ES-I3 (cell line): ENCODE measurements around the gene LIPN.

Experiments
- H3K36me3 ChIP-seq: 2 replicates; pipeline ENCODE4 v1.6.1; 2013; ENCODE audit warnings: mild to moderate bottlenecking, low read length, control low read depth, moderate library complexity; ENCODE audit not compliant: insufficient read depth
- H3K4me1 ChIP-seq: 2 replicates; pipeline ENCODE4 v1.6.1; 2013; ENCODE audit warnings: mild to moderate bottlenecking, control low read depth, low read length; ENCODE audit not compliant: insufficient read depth
- H3K9ac ChIP-seq: 2 replicates; pipeline ENCODE4 v1.6.1; 2013; ENCODE audit warnings: low read depth, mild to moderate bottlenecking, low read length, moderate library complexity
- H3K9me3 ChIP-seq: 2 replicates; pipeline ENCODE4 v1.6.1; 2013; ENCODE audit warnings: mild to moderate bottlenecking, low read length, moderate library complexity; ENCODE audit not compliant: control insufficient read depth, insufficient read depth

LIPN gene

GRCh38 chr10:88755753-88756152 is 4.1 kb upstream of the LIPN start:
- peaks cover 6% of the 10 kb centered on the region; the same call in 1 of the 2 replicates for H3K4me1 ChIP-seq
- H3K9me3 ChIP-seq = no peaks in the 10 kb centered on the region
- no peak overlapping the region for H3K9ac ChIP-seq
- no peaks in the 10 kb centered on the region; the same call in 1 of the 2 replicates for H3K36me3 ChIP-seq

DNA sequence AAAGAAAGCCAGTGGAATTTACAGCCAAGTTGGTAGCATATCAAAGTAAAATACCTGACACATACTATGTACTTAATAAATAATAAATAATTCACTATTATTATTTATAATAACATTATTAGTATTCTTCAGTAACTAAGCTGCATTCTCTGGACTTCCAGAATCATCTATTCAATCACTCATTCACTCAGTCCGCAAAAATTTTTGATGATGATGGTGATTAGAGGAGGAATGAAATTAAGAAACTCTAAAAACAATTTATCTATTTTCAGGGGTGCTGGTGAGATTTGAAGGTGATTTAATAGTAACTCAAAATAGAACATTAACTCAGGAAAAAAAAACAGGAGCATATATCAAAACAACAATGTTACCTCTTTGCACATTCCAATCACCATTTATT is 3.2 kb upstream of the LIPN start:
- Histone ChIP-seq H3K9me3 (no peaks in the 10 kb centered on the region), H3K4me1 (peaks cover 6% of the 10 kb centered on the region; the same call in 1 of the 2 replicates), H3K9ac (no peak overlapping the region), H3K36me3 (no peaks in the 10 kb centered on the region; the same call in 1 of the 2 replicates)

- H3K9me3 ChIP-seq = no peaks in the 10 kb centered on the region
- H3K36me3 ChIP-seq = no peaks in the 10 kb centered on the region; the same call in 1 of the 2 replicates
- H3K9ac ChIP-seq = no peak overlapping the region
- H3K4me1 ChIP-seq = no peaks in the 10 kb centered on the region
Observed at GRCh38 chr10:88762906-88763305, 3.1 kb downstream of the LIPN start.

DNA sequence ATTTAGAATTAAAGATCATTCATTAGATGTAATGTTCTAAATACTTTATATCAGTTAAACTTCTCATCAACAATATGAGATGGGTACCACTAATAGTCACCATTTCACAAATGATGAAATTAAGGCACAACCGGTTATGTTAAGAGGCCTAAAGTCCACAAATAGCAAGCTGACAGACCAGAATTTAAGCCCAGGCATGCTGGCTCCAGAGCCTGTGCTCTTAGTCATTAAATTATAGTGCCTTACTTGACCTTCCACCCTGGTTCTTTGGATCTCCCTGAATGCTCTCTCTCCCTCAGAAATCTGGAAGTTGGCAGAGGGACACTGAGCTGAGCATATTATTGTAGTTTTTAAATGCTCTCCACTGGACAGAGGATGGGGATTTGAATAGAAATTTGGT is 3.6 kb downstream of the LIPN start:
- no peaks in the 10 kb centered on the region for H3K4me1 ChIP-seq

GRCh38 chr10:88764110-88764509 is 4.3 kb downstream of the LIPN start:
- no peaks in the 10 kb centered on the region for H3K9me3 ChIP-seq
- H3K4me1 ChIP-seq = no peaks in the 10 kb centered on the region
- no peak overlapping the region for H3K9ac ChIP-seq
- no peaks in the 10 kb centered on the region; the same call in 1 of the 2 replicates for H3K36me3 ChIP-seq

More for the DNA sequence above, 3.6 kb downstream of the LIPN start:
- H3K36me3 ChIP-seq = no peaks in the 10 kb centered on the region; the same call in 1 of the 2 replicates
- no peak overlapping the region for H3K9ac ChIP-seq
- H3K9me3 ChIP-seq = no peaks in the 10 kb centered on the region

GRCh38 chr10:88765816-88766215 is 6.0 kb downstream of the LIPN start:
- Histone ChIP-seq H3K9ac (no peak overlapping the region), H3K9me3 (no peaks in the 10 kb centered on the region), H3K36me3 (no peaks in the 10 kb centered on the region), H3K4me1 (no peaks in the 10 kb centered on the region)

GRCh38 chr10:88769384-88769783 is 9.6 kb downstream of the LIPN start:
- Histone ChIP-seq H3K4me1 (no peaks in the 10 kb centered on the region), H3K9ac (no peak overlapping the region), H3K36me3 (no peaks in the 10 kb centered on the region), H3K9me3 (no peaks in the 10 kb centered on the region)

DNA sequence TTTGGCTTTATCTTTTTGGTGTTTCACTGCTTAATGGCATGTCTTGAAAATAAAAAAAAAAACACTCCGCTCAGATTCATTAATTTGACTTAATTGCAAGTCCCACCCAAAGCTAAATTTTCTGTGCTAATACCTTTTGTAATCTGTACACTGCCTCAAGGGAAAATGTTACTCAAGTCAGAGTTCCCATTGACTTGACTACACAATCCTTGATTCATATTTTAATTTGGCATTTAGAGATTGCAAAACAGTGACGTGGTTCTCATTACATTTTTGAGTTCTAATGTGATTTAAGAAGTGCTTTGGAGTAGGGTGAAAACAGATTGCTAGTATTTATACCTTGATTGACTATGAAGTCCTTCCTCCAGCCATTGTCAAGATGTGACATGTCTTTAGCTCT is 21.4 kb downstream of the LIPN start:
- Histone ChIP-seq H3K4me1 (no peaks in the 10 kb centered on the region), H3K9me3 (no peaks in the 10 kb centered on the region), H3K9ac (no peak overlapping the region), H3K36me3 (no peaks in the 10 kb centered on the region)

- Histone ChIP-seq H3K9me3 (no peaks in the 10 kb centered on the region), H3K9ac (no peak overlapping the region), H3K4me1 (no peaks in the 10 kb centered on the region), H3K36me3 (no peaks in the 10 kb centered on the region)
Observed at GRCh38 chr10:88782222-88782621, 22.4 kb downstream of the LIPN start.

DNA sequence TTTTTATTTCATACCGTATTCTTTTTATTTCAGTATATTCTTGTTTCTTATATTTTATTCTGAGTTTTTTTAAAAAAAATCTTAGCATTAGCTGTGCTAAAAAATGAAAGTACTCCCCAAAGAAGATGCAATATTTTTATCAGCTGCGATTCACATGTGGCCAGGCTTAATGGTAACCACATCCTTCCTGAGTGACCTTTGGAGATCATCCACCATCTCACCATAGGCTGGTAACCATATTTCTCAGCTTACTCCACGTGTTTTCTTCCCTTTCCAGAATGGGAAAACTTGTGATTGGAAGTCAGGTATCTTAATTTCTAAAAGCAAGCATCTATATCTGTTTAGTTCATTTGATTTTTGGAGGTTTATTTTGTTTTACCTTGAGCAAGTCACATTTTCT is 23.9 kb downstream of the LIPN start:
- no peak overlapping the region for H3K9ac ChIP-seq
- H3K9me3 ChIP-seq = no peaks in the 10 kb centered on the region
- no peaks in the 10 kb centered on the region for H3K4me1 ChIP-seq
- no peaks in the 10 kb centered on the region for H3K36me3 ChIP-seq

DNA sequence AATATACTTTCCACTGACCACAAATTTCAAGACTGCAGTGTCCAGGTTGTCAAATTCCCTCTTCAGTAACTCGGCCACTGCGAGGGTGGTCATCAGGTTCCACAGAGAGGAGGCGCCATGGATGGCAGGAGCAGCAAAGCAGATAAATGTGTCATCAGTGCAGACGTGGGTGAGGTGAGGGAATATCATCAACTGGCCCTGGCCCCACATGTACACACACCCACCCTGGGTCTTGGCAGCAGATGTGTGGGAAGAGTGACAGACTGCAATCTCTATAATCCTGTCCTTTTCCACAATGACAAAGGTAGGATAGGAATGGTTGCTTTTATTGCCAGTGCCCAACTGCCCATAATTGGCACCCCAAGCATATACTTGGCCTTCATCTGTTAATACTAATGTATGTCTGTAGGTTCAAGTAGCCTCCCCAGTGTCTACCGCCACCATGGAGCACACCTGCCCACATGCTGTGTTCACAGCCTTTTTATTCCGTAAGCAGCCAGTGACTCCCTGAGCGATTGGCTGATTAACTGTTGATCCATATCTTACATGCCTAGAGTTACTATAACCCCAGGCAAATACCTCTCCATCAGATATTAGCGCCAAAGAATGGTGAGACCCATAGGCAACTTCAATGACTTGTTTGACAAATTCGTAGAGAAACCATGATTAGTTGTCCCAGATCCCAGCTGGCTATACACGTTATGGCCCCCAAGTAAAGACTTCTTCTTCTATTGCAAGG is 26.4 kb downstream of the LIPN start:
- H3K9ac ChIP-seq = no peak overlapping the region
- H3K9me3 ChIP-seq = no peaks in the 10 kb centered on the region
- H3K4me1 ChIP-seq = no peaks in the 10 kb centered on the region
- no peaks in the 10 kb centered on the region for H3K36me3 ChIP-seq

DNA sequence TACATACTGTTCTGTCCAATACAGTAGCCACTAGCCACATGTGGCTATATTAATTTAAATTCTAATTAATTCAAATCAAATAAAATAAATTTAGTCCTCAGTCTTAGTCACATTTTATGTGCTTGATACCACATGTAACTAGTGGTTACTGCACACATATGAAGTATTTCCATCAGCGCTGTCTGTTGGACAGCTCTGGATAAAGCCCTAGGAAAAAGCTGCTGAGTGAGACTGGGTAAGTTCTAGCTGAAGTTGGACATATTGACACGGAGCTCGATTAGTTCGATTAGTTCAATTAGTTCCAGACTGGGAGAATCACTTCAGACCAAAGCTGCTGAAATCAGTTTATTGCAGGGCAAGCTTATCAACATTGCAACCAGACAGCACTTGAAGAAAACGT is 27.6 kb downstream of the LIPN start:
- no peak overlapping the region for H3K9ac ChIP-seq
- no peaks in the 10 kb centered on the region for H3K36me3 ChIP-seq
- no peaks in the 10 kb centered on the region for H3K4me1 ChIP-seq
- H3K9me3 ChIP-seq = no peaks in the 10 kb centered on the region

GRCh38 chr10:88788924-88789323 is 29.1 kb downstream of the LIPN start:
- Histone ChIP-seq H3K36me3 (no peaks in the 10 kb centered on the region), H3K4me1 (no peaks in the 10 kb centered on the region), H3K9ac (no peak overlapping the region), H3K9me3 (no peaks in the 10 kb centered on the region)

GRCh38 chr10:88791924-88792323 is 32.1 kb downstream of the LIPN start:
- Histone ChIP-seq H3K9me3 (no peaks in the 10 kb centered on the region), H3K4me1 (no peaks in the 10 kb centered on the region), H3K9ac (no peak overlapping the region), H3K36me3 (no peaks in the 10 kb centered on the region)

DNA sequence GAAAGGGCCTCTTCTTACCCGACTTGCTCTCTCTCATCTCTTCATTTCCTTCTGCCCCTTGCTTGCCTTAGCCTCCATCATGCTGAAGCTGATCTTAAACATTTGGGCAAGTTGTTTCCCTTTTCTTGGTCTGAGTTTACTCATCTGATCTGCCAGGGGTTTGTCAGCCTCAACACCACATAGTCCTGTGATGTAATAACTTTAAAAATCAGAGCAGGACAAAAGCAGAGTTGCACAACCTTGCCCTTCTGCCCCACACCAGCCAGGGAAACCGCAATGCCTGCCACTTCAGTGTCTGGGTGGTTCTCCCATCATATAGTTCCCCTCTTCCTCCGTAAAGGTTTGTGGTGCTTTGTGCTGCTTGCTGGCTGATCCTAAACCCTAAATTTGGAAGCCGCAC is 32.8 kb downstream of the LIPN start:
- no peaks in the 10 kb centered on the region for H3K36me3 ChIP-seq
- H3K9me3 ChIP-seq = no peaks in the 10 kb centered on the region
- H3K9ac ChIP-seq = no peak overlapping the region

More for the DNA sequence above, 32.8 kb downstream of the LIPN start:
- no peaks in the 10 kb centered on the region for H3K4me1 ChIP-seq
